ENCODE results near the gene GARNL3. TPM values are rescaled to one million over a fixed set of nuclear protein-coding genes. Genes with fewer than 3 reads are reported as not detected.

The GARNL3 gene
- total RNA-seq, 1 experiment from 2014 or later, result 1.9 TPM

GRCh38 chr9:127415141-127415540 lies 150.6 kb downstream of the GARNL3 start:
- DNase-seq, result no peak
- H3K4me3 ChIP-seq, result no peak overlapping the region
- no peaks in the 10 kb centered on the region for H3K27me3 ChIP-seq
- no peaks in the 10 kb centered on the region for H3K36me3 ChIP-seq
- no peaks in the 10 kb centered on the region for H3K9me3 ChIP-seq

- DNase-seq, result no peak
- Histone ChIP-seq H3K27me3 (no peaks in the 10 kb centered on the region), H3K9me3 (no peaks in the 10 kb centered on the region), H3K36me3 (no peaks in the 10 kb centered on the region), H3K4me3 (no peak overlapping the region)
These were observed 151.1 kb downstream of the GARNL3 start for GRCh38 chr9:127415657-127416056.

GRCh38 chr9:127417131-127418036 lies 152.8 kb downstream of the GARNL3 start:
- Histone ChIP-seq H3K27me3 (no peaks in the 10 kb centered on the region), H3K9me3 (no peaks in the 10 kb centered on the region), H3K4me3 (no peak overlapping the region), H3K36me3 (no peaks in the 10 kb centered on the region)
- peak; percentile 82 for DNase-seq

GRCh38 chr9:127418037-127418471 lies 153.5 kb downstream of the GARNL3 start:
- H3K4me3 ChIP-seq, result no peak overlapping the region
- DNase-seq, result peak; percentile 36
- H3K27me3 ChIP-seq, result no peaks in the 10 kb centered on the region
- no peaks in the 10 kb centered on the region for H3K36me3 ChIP-seq
- no peaks in the 10 kb centered on the region for H3K9me3 ChIP-seq

- DNase-seq, result no peak
- Histone ChIP-seq H3K9me3 (no peaks in the 10 kb centered on the region), H3K4me3 (no peak overlapping the region), H3K36me3 (no peaks in the 10 kb centered on the region), H3K27me3 (no peaks in the 10 kb centered on the region)
These were observed 154.8 kb downstream of the GARNL3 start for GRCh38 chr9:127419348-127419747.

GRCh38 chr9:127421057-127421456 lies 156.5 kb downstream of the GARNL3 start:
- no peaks in the 10 kb centered on the region; the same call in 1 of the 2 replicates for H3K36me3 ChIP-seq
- no peaks in the 10 kb centered on the region for H3K27me3 ChIP-seq
- no peaks in the 10 kb centered on the region for H3K9me3 ChIP-seq
- no peak overlapping the region for H3K4me3 ChIP-seq
- DNase-seq, result no peak

GRCh38 chr9:127422133-127422782 lies 157.7 kb downstream of the GARNL3 start:
- no peak for DNase-seq
- no peaks in the 10 kb centered on the region for H3K9me3 ChIP-seq
- H3K4me3 ChIP-seq, result no peak overlapping the region; the same call in 1 of the 2 replicates

GRCh38 chr9:127422787-127423186 lies 158.2 kb downstream of the GARNL3 start:
- Histone ChIP-seq H3K4me3 (peak overlapping the region; percentile 94), H3K36me3 (no peaks in the 10 kb centered on the region; the same call in 1 of the 2 replicates), H3K27me3 (no peaks in the 10 kb centered on the region), H3K9me3 (no peaks in the 10 kb centered on the region)
- DNase-seq, result no peak

More at GRCh38 chr9:127422133-127422782, 157.7 kb downstream of the GARNL3 start:
- Histone ChIP-seq H3K27me3 (no peaks in the 10 kb centered on the region), H3K36me3 (no peaks in the 10 kb centered on the region; the same call in 1 of the 2 replicates)

- DNase-seq, result no peak
- Histone ChIP-seq H3K4me3 (peak overlapping the region; percentile 94), H3K36me3 (no peaks in the 10 kb centered on the region; the same call in none of the 2 replicates), H3K27me3 (no peaks in the 10 kb centered on the region), H3K9me3 (no peaks in the 10 kb centered on the region)
These were observed 158.9 kb downstream of the GARNL3 start for GRCh38 chr9:127423476-127423933.

GRCh38 chr9:127423934-127424675 lies 159.5 kb downstream of the GARNL3 start, which contains the start of gene ZNF79:
Gene ZNF79, plus strand, starts transcription at chr9:127424382. Its CDS starts 406 bp downstream, at chr9:127424788.
- peak; percentile 94 for DNase-seq
- Histone ChIP-seq H3K9me3 (no peaks in the 10 kb centered on the region), H3K27me3 (no peaks in the 10 kb centered on the region), H3K36me3 (no peaks in the 10 kb centered on the region; the same call in none of the 2 replicates), H3K4me3 (peak within 1 kb of the TSS; percentile 94)

- no peak for DNase-seq
- H3K27me3 ChIP-seq, result no peaks in the 10 kb centered on the region
- H3K9me3 ChIP-seq, result no peaks in the 10 kb centered on the region
These were observed 160.1 kb downstream of the GARNL3 start for GRCh38 chr9:127424676-127424999.

GRCh38 chr9:127426756-127427155 lies 162.2 kb downstream of the GARNL3 start:
- Histone ChIP-seq H3K9me3 (no peaks in the 10 kb centered on the region), H3K27me3 (no peaks in the 10 kb centered on the region), H3K36me3 (peaks cover 9% of the 10 kb centered on the region), H3K4me3 (no peak overlapping the region)
- DNase-seq, result no peak

More at GRCh38 chr9:127424676-127424999, 160.1 kb downstream of the GARNL3 start:
- Histone ChIP-seq H3K4me3 (peak overlapping the region; percentile 94), H3K36me3 (no peaks in the 10 kb centered on the region; the same call in none of the 2 replicates)

GRCh38 chr9:127428348-127428747 lies 163.8 kb downstream of the GARNL3 start:
- peaks cover 12% of the 10 kb centered on the region for H3K36me3 ChIP-seq
- no peak for DNase-seq
- no peak overlapping the region for H3K4me3 ChIP-seq

GRCh38 chr9:127430415-127430814 lies 165.8 kb downstream of the GARNL3 start:
- peaks cover 19% of the 10 kb centered on the region for H3K36me3 ChIP-seq
- H3K4me3 ChIP-seq, result no peak overlapping the region
- H3K27me3 ChIP-seq, result no peaks in the 10 kb centered on the region
- no peak for DNase-seq
- H3K9me3 ChIP-seq, result no peaks in the 10 kb centered on the region

More at GRCh38 chr9:127428348-127428747, 163.8 kb downstream of the GARNL3 start:
- H3K9me3 ChIP-seq, result no peaks in the 10 kb centered on the region
- H3K27me3 ChIP-seq, result no peaks in the 10 kb centered on the region

GRCh38 chr9:127437497-127438264 lies 173.1 kb downstream of the GARNL3 start:
- DNase-seq, result no peak
- Histone ChIP-seq H3K9me3 (no peaks in the 10 kb centered on the region), H3K36me3 (peaks cover 48% of the 10 kb centered on the region), H3K4me3 (no peak overlapping the region), H3K27me3 (no peaks in the 10 kb centered on the region)

- no peak for DNase-seq
- Histone ChIP-seq H3K9me3 (no peaks in the 10 kb centered on the region), H3K4me3 (no peak overlapping the region), H3K36me3 (peaks cover 52% of the 10 kb centered on the region), H3K27me3 (no peaks in the 10 kb centered on the region)
These were observed 173.8 kb downstream of the GARNL3 start for GRCh38 chr9:127438394-127438793.

All from MG63 (cell line).